Astrocyte (in vitro differentiated cells and primary cell): ENCODE data around the gene CMIP. TPM values are rescaled to one million over a fixed set of nuclear protein-coding genes. Genes with fewer than 3 reads are reported as not detected.

Experiments used
- DNase-seq: peaks from one replicate; pipeline ENCODE4 v3.0.0-alpha.2; 2010; ENCODE audit warnings: low read depth
- FAIRE-seq: peaks from 2 replicates; lab custom pipeline; 2011; peaks lifted over from hg19 to GRCh38; lab: Jason Lieb, UNC
- H2AFZ ChIP-seq: 2 replicates; pipeline ENCODE4 v1.6.0; 2012; ENCODE audit warnings: low read depth, low read length, inconsistent platforms
- H3K27ac ChIP-seq: 2 replicates; pipeline ENCODE4 v1.5.1; 2011; ENCODE audit warnings: low read depth, low read length, inconsistent platforms
- H3K27me3 ChIP-seq: 2 replicates; pipeline ENCODE4 v1.6.0; 2011; ENCODE audit warnings: low read length, inconsistent platforms; ENCODE audit not compliant: insufficient read depth
- H3K36me3 ChIP-seq: 2 replicates; pipeline ENCODE4 v1.5.1; 2011; ENCODE audit warnings: low read length, inconsistent platforms; ENCODE audit not compliant: insufficient read depth
- H3K4me1 ChIP-seq: 2 replicates; pipeline ENCODE4 v1.5.1; 2011; ENCODE audit warnings: low read length, inconsistent platforms; ENCODE audit not compliant: insufficient read depth
- H3K4me2 ChIP-seq: 2 replicates; pipeline ENCODE4 v1.6.0; 2012; ENCODE audit warnings: low read length, inconsistent platforms
- H3K4me3 ChIP-seq: 2 replicates; pipeline ENCODE4 v1.5.1; 2011; ENCODE audit warnings: low read depth, mild to moderate bottlenecking, low read length, inconsistent platforms; ENCODE audit not compliant: insufficient read depth
- H3K79me2 ChIP-seq: 2 replicates; pipeline ENCODE4 v1.6.0; 2012; ENCODE audit warnings: mild to moderate bottlenecking, low read length, inconsistent platforms; ENCODE audit not compliant: insufficient read depth
- H3K9ac ChIP-seq: 2 replicates; pipeline ENCODE4 v1.6.0; 2012; ENCODE audit warnings: mild to moderate bottlenecking, low read length, inconsistent platforms
- H3K9me3 ChIP-seq: 2 replicates; pipeline ENCODE4 v1.5.1; 2012; ENCODE audit warnings: low read depth, mild to moderate bottlenecking, low read length, inconsistent platforms; ENCODE audit not compliant: insufficient read depth
- H4K20me1 ChIP-seq: 2 replicates; pipeline ENCODE4 v1.6.0; 2012; ENCODE audit warnings: low read length, inconsistent platforms; ENCODE audit not compliant: insufficient read depth
- H3K27ac Mint-ChIP-seq: one replicate; pipeline ENCODE4 v1.8.0; 2021; ENCODE audit warnings: mild to moderate bottlenecking, mixed read lengths; ENCODE audit not compliant: unreplicated experiment
- H3K27me3 Mint-ChIP-seq: one replicate; pipeline ENCODE4 v1.8.0; 2021; ENCODE audit warnings: low read depth, mixed read lengths; ENCODE audit not compliant: unreplicated experiment
- H3K36me3 Mint-ChIP-seq: one replicate; pipeline ENCODE4 v1.8.0; 2021; ENCODE audit warnings: low read depth, mixed read lengths; ENCODE audit not compliant: unreplicated experiment
- H3K4me1 Mint-ChIP-seq: one replicate; pipeline ENCODE4 v1.8.0; 2021; ENCODE audit warnings: low read depth, mixed read lengths; ENCODE audit not compliant: unreplicated experiment
- H3K4me3 Mint-ChIP-seq: one replicate; pipeline ENCODE4 v1.8.0; 2021; ENCODE audit warnings: mild to moderate bottlenecking, moderate library complexity, mixed read lengths; ENCODE audit not compliant: unreplicated experiment
- H3K9me3 Mint-ChIP-seq: one replicate; pipeline ENCODE4 v1.8.0; 2021; ENCODE audit warnings: mild to moderate bottlenecking, mixed read lengths; ENCODE audit not compliant: unreplicated experiment
- CTCF ChIP-seq: IDR thresholded peaks from 2 replicates; pipeline ENCODE4 v1.5.1; 2011; ENCODE audit warnings: low read depth, mild to moderate bottlenecking, inconsistent platforms, low read length, moderate library complexity; ENCODE audit not compliant: insufficient read depth
- EZH2 ChIP-seq: IDR thresholded peaks from 2 replicates; pipeline ENCODE4 v1.6.1; 2012; ENCODE audit warnings: mild to moderate bottlenecking, low read length, inconsistent platforms; ENCODE audit not compliant: insufficient read depth
- total RNA-seq: library from RNA; stranded (reverse); gene quantifications from 2 replicates; pipeline ENCODE4 v1.2.1, GENCODE V29; 2021

Gene CMIP
- total RNA-seq, 1 donor from 2014 or later: 71.5 TPM

- H3K27me3 ChIP-seq: no peaks in the 10 kb centered on the region
- Mint-ChIP-seq H3K4me3 (no peak overlapping the region), H3K27me3 (no peaks in the 10 kb centered on the region), H3K27ac (no peak overlapping the region), H3K9me3 (no peaks in the 10 kb centered on the region), H3K4me1 (no peaks in the 10 kb centered on the region), H3K36me3 (peaks cover 20% of the 10 kb centered on the region)
- no peaks in the 10 kb centered on the region for H3K4me1 ChIP-seq
- peaks cover 66% of the 10 kb centered on the region for H4K20me1 ChIP-seq
- H3K9me3 ChIP-seq: no peaks in the 10 kb centered on the region
- no peak overlapping the region for H3K4me3 ChIP-seq
- no peak overlapping the region for H2AFZ ChIP-seq
- no peak for DNase-seq
- no peak for TF ChIP-seq EZH2
- TF ChIP-seq CTCF: no peak
- FAIRE-seq: no peak
- H3K27ac ChIP-seq: no peak overlapping the region
- no peaks in the 10 kb centered on the region for H3K36me3 ChIP-seq
- H3K79me2 ChIP-seq: no peaks in the 10 kb centered on the region
- H3K4me2 ChIP-seq: no peak overlapping the region
- H3K9ac ChIP-seq: no peak overlapping the region
These were observed 235.3 kb downstream of the CMIP start for GRCh38 chr16:81679721-81680430.

DNA sequence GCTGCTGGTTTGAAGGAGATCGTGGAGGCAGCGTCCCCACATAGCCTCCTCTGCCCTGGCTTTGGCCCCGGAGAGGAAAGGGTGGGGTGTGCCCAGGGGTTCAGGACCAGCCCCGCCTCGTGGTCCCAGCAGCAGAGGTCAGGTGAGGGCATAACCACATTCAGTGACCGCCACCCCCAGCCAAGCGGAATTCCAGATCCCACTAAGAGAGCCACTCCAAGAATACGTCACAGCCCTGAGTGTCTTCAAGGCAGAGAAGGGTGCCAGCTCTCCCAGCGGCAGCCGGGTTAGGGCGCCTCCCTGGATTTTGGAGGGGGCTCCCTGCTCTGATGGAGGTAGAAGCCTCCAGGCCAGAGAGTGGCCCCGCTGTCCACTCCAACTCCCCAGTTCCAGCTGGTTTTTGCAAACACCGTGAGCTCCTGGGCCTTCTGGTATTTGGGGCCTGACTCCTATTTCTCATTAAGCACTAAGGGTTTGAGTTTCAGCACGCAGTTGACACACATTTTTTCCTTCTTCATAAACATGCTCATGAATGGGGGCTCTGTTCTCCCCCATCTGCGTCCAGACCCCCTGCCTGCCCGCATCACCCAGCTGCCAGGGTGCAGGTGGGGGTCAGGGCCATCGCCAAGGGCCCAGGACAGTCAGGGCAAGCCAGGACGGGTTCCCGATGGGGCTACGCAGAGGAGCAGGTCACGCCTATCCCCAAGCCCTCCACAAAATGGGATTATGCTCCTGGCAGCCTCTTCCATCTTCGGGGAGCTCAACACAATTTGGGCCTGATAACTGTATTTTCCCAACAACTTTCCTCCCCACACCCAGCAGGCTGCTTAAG lies 236.1 kb downstream of the CMIP start:
- H3K36me3 Mint-ChIP-seq: peaks cover 19% of the 10 kb centered on the region
- Histone ChIP-seq H3K4me3 (no peak overlapping the region), H3K4me1 (no peaks in the 10 kb centered on the region), H3K27me3 (no peaks in the 10 kb centered on the region), H3K4me2 (no peak overlapping the region), H3K79me2 (no peaks in the 10 kb centered on the region), H3K9me3 (no peaks in the 10 kb centered on the region), H2AFZ (no peak overlapping the region), H3K27ac (no peak overlapping the region), H4K20me1 (peaks cover 66% of the 10 kb centered on the region), H3K36me3 (no peaks in the 10 kb centered on the region), H3K9ac (no peak overlapping the region)
- no peak overlapping the region for H3K27ac Mint-ChIP-seq
- H3K9me3 Mint-ChIP-seq: no peaks in the 10 kb centered on the region
- TF ChIP-seq EZH2 (no peak), CTCF (no peak)
- no peak overlapping the region for H3K4me3 Mint-ChIP-seq
- DNase-seq: no peak
- no peaks in the 10 kb centered on the region for H3K4me1 Mint-ChIP-seq
- H3K27me3 Mint-ChIP-seq: no peaks in the 10 kb centered on the region
- FAIRE-seq: no peak
